HG02610 (cell line): ENCODE results near the gene VPS18.

Source experiments
- ATAC-seq: cut with Tn5 transposase; IDR thresholded peaks from one replicate; pipeline ENCODE4 v1.9.1; 2021; ENCODE audit warnings: mild to moderate bottlenecking, moderate library complexity; ENCODE audit not compliant: unreplicated experiment

VPS18 gene

GRCh38 chr15:40918146-40918798 is 24.0 kb downstream of the VPS18 start:
- no peak for ATAC-seq

- ATAC-seq: no peak
These were observed 24.6 kb downstream of the VPS18 start for GRCh38 chr15:40918799-40919392.

GRCh38 chr15:40921949-40922607 is 27.8 kb downstream of the VPS18 start:
- no peak for ATAC-seq

GRCh38 chr15:40922608-40923005 is 28.4 kb downstream of the VPS18 start:
- ATAC-seq: no peak

- no peak for ATAC-seq
These were observed 29.3 kb downstream of the VPS18 start for GRCh38 chr15:40923551-40923950.

- no peak for ATAC-seq
These were observed 31.2 kb downstream of the VPS18 start for GRCh38 chr15:40925495-40925862.

- no peak for ATAC-seq
These were observed 31.8 kb downstream of the VPS18 start for GRCh38 chr15:40925863-40926658.

- ATAC-seq: no peak
These were observed 32.6 kb downstream of the VPS18 start for GRCh38 chr15:40926659-40927494.

- no peak for ATAC-seq
These were observed 33.2 kb downstream of the VPS18 start for GRCh38 chr15:40927495-40927872.

GRCh38 chr15:40927873-40928806 is 33.9 kb downstream of the VPS18 start:
- ATAC-seq: no peak

- no peak for ATAC-seq
These were observed 34.8 kb downstream of the VPS18 start, which contains the start of gene DLL4 for GRCh38 chr15:40928821-40929659. DLL4 (plus strand) TSS chr15:40929340; CDS start chr15:40929669, 329 bp downstream.

GRCh38 chr15:40929660-40930429 is 35.6 kb downstream of the VPS18 start:
- no peak for ATAC-seq

GRCh38 chr15:40930430-40931299 is 36.4 kb downstream of the VPS18 start:
- ATAC-seq: no peak

- no peak for ATAC-seq
These were observed 37.3 kb downstream of the VPS18 start for GRCh38 chr15:40931300-40932142.

GRCh38 chr15:40932156-40932555 is 37.9 kb downstream of the VPS18 start:
- ATAC-seq: no peak
